ENCODE measurements around the gene IFITM10. TPM values are rescaled to one million over a fixed set of nuclear protein-coding genes. Genes with fewer than 3 reads are reported as not detected.

The IFITM10 gene
- total and polyA plus RNA-seq, 10 of the 15 experiments (the other 5 are each of a cell fraction or from before 2014, with no cell fraction given), result 0.04 to 0.27 TPM; not detected in 8

GRCh38 chr11:1694846-1695547 is 55.4 kb downstream of the IFITM10 start:
- FAIRE-seq, result no peak
- H3K79me2 ChIP-seq (ENCODE audit: control insufficient read depth, insufficient read depth, low read length), result no peaks in the 10 kb centered on the region
- BruUV-seq (replicated peaks), result no TSS peak
- ChIA-PET POLR2A (no interaction called here), CTCF (interaction anchor here (0.9 to 5.7 kb wide), 17 partner anchors 12 to 456 kb away, joined by 3 to 187 read pairs (median 6); partner anchors contain the start of gene SYT8), SMC1A (ENCODE audit: uncharacterized antibody, unreplicated experiment) (interaction anchor here (1.2 to 3.2 kb wide), 4 partner anchors 137 to 456 kb away, joined by 5 to 65 read pairs (median 12); partner anchors contain the start of gene SYT8), RAD21 (ENCODE audit: unreplicated experiment) (interaction anchor here (1.6 to 4.7 kb wide), 6 partner anchors 42 to 455 kb away, joined by 4 to 107 read pairs (median 19); partner anchors contain the start of genes CTSD and SYT8)
- H3K9ac ChIP-seq (ENCODE audit: control insufficient read depth, insufficient read depth, low read length), result no peak overlapping the region
- H3K4me1 ChIP-seq (ENCODE audit: control insufficient read depth, insufficient read depth, low read length), result no peaks in the 10 kb centered on the region
- H3K4me3 ChIP-seq, result no peak overlapping the region
- H3K36me3 ChIP-seq (ENCODE audit: control insufficient read depth in 2 of 2, insufficient read depth in 2 of 2, low read length in 1 of 2), result no peaks in the 10 kb centered on the region
- H3K4me2 ChIP-seq (ENCODE audit: control insufficient read depth, insufficient read depth), result no peak overlapping the region
- no peak overlapping the region for H2AFZ ChIP-seq (ENCODE audit: control insufficient read depth, low read depth, low read length)
- peaks cover 3 to 4% of the 10 kb centered on the region in 2 experiments; a peak in 2 of 4 replicates for H3K27me3 ChIP-seq (replicated peaks in 1 of 2; ENCODE audit: control insufficient read depth in 2 of 2, insufficient read depth in 2 of 2, low read length in 1 of 2)
- ATAC-seq, result no peak
- no peaks in the 10 kb centered on the region for H3K9me3 ChIP-seq (replicated peaks; ENCODE audit: control insufficient read depth, insufficient read depth, low read length)
- H4K20me1 ChIP-seq (ENCODE audit: control insufficient read depth, insufficient read depth), result no peaks in the 10 kb centered on the region; the same call in 1 of the 2 replicates
- no peak for DNase-seq (ENCODE audit: low read depth, low spot score)
- intact Hi-C loops (cut with micrococcal nuclease; ENCODE audit: unreplicated experiment), result loop anchor here (1.0 to 5.0 kb wide), 3 partner anchors 43 to 456 kb away; no protein-coding TSS in a partner anchor
- WGBS (ENCODE audit: insufficient coverage, insufficient replicate concordance, low lambda C conversion rate, missing lambda C conversion rate), result 32% methylated on average over 15 of the region's 15 CpGs
- TF ChIP-seq CUX1 (IDR thresholded peaks at IDR 0.05; ENCODE audit: insufficient replicate concordance, low read depth, low read length), result no peak
- TF ChIP-seq IKZF2 (IDR thresholded peaks at IDR 0.05), result no peak
- in situ Hi-C loops (cut with MboI), result loop anchor here (5.0 kb wide), 2 partner anchors 127 to 457 kb away; no protein-coding TSS in a partner anchor
- no peak overlapping the region for H3K27ac ChIP-seq (ENCODE audit: control insufficient read depth, insufficient read depth)

Data from GM12878 (cell line).